Panc1 (cell line): ENCODE data around the gene PSMD8. TPM values are rescaled to one million over a fixed set of nuclear protein-coding genes. Genes with fewer than 3 reads are reported as not detected.
A peak's percentile ranks its signal among the peaks of the same experiment; 100 is the strongest.

Experiments
- ATAC-seq: fragments of 200-7000 bp; cut with Tn5 transposase; 2 replicates; pipeline ENCODE4 v1.9.1; 2020; ENCODE audit warnings: mild to moderate bottlenecking, moderate library complexity
- BruUV-seq: library from RNA; stranded (reverse); fragments of 400-500 nt; replicated peaks from 2 replicates; lab custom pipeline; 2021; lab: Mats Ljungman, UMichigan
- CTCF ChIA-PET: fragments of 300-600 bp; sonication (Branson Sonifier 250); formaldehyde crosslinking; loops from one replicate; lab custom pipeline; 2022; ENCODE audit warnings: antibody characterized with exemption; lab: Charles Lee
- POLR2A ChIA-PET: fragments of 300-600 bp; sonication (Branson Sonifier 250); formaldehyde crosslinking; loops from one replicate; lab custom pipeline; 2022; ENCODE audit warnings: antibody characterized with exemption; lab: Charles Lee
- DNase-seq: peaks from one replicate; pipeline ENCODE4 v3.0.0-alpha.2; 2010; ENCODE audit warnings: low read depth, low spot score
- H3K27ac ChIP-seq: 2 replicates; pipeline ENCODE4 v1.5.1; 2011; ENCODE audit warnings: mild to moderate bottlenecking, low read length, inconsistent platforms
- H3K27me3 ChIP-seq: fragments of 200-500 bp; sonication (Bioruptor generic); 2 replicates; pipeline ENCODE4 v1.6.0; 2014; ENCODE audit warnings: low read length, inconsistent platforms; ENCODE audit not compliant: control insufficient read depth, insufficient read depth
- H3K36me3 ChIP-seq: fragments of 200-500 bp; sonication (Bioruptor generic); 2 replicates; pipeline ENCODE4 v1.5.1; 2014; ENCODE audit warnings: inconsistent platforms, mild to moderate bottlenecking, low read length, moderate library complexity; ENCODE audit not compliant: control insufficient read depth, insufficient read depth
- H3K4me1 ChIP-seq: 2 replicates; pipeline ENCODE4 v1.5.1; 2011; ENCODE audit warnings: inconsistent platforms, mild to moderate bottlenecking, low read length, moderate library complexity; ENCODE audit not compliant: control insufficient read depth, insufficient read depth
- H3K4me3 ChIP-seq, 2 experiments: 2 replicates each; pipeline ENCODE4 v1.5.1; 2011 to 2012; ENCODE audit warnings: low read depth in 2 of 2, low read length in 2 of 2, mild to moderate bottlenecking in 2 of 2, inconsistent platforms in 1 of 2, moderate library complexity in 1 of 2
- H3K9me3 ChIP-seq: fragments of 200-500 bp; sonication (Bioruptor generic); 2 replicates; pipeline ENCODE4 v1.5.1; 2014; ENCODE audit warnings: low read depth, mild to moderate bottlenecking, inconsistent platforms, low read length, moderate library complexity; ENCODE audit not compliant: control insufficient read depth, insufficient read depth
- CTCF ChIP-seq: fragments of 450-650 bp; IDR thresholded peaks from 2 replicates; pipeline ENCODE4 v1.5.1; 2017; ENCODE audit warnings: mild to moderate bottlenecking
- POLR2AphosphoS5 ChIP-seq: IDR thresholded peaks from 2 replicates; pipeline ENCODE4 v1.6.1; 2012; ENCODE audit warnings: mild to moderate bottlenecking, low read depth, low read length, moderate library complexity
- SIN3A ChIP-seq: IDR thresholded peaks from 2 replicates; pipeline ENCODE4 v1.6.1; 2012; ENCODE audit warnings: low read depth, mild to moderate bottlenecking, low read length, moderate library complexity, borderline replicate concordance; ENCODE audit not compliant: insufficient read depth
- TCF7L2 ChIP-seq: IDR thresholded peaks from 2 replicates; pipeline ENCODE4 v1.6.1; 2011; ENCODE audit warnings: mild to moderate bottlenecking, low read depth, low read length, inconsistent platforms
- in situ Hi-C: cut with HindIII; loops from 2 replicates; pipeline ENCODE4 v1.10.0; 2016; ENCODE audit warnings: low sequenced_read_pairs, low pct_unique_long_range_greater_than_20kb
- intact Hi-C: fragments of 100-400 bp; cut with micrococcal nuclease; formaldehyde crosslinking; loops from one replicate; pipeline ENCODE4 v1.10.0; 2022; ENCODE audit not compliant: unreplicated experiment
- total RNA-seq: library from RNA; stranded (reverse); gene quantifications from one replicate; pipeline ENCODE4 v1.2.1, GENCODE V29; 2021; ENCODE audit not compliant: unreplicated experiment
- TF ChIP-seq, protein P1 (sequence below), 2 experiments: IDR thresholded peaks; 2 replicates each; pipeline ENCODE4 v1.6.1; 2011 to 2012; ENCODE audit warnings: low read depth in 2 of 2, control low read depth in 1 of 2, low read length in 1 of 2, mild to moderate bottlenecking in 1 of 2, moderate library complexity in 1 of 2; ENCODE audit not compliant: insufficient read depth in 1 of 2

The PSMD8 gene
- total RNA-seq, 1 experiment from 2014 or later, result 388 TPM

DNA sequence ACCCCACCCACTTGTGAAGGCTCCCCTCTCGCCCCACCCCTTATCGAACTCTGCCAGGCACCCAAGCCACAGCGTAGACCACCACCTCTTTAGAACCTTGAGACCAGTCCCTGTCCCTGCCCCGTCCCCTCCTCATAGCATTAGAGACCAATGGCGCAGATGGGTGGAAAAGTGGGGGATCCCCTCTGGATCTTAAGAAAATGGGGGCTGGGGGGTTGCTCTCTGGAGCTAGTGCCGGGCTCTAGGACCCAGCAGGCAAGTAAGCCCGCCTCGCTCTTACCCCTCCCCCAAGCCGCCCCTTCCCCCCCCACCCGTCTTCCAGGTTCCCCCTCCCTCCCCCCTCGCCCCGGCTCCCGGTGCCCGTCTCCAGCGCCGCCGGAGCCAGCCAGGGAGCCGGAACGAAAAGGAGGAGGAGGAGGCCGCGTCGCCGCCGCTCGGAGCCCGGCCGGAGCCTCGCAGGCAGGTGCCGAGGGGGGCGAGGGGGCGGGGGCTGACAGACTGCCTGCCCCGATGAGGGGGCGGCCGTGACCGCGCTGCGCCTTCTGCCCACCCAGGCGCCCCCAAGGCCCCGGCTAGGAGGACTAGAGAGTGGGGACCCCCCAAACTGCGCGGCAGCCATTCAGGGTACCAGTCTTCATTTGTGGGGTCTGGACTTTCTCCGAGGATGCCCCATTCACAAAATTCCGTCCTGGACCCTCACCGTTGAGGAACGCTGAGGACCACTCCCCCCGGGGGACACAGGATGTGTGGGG is 14.2 kb downstream of the PSMD8 start, which contains the start of gene SPRED3:
Gene SPRED3, plus strand, starts transcription at position 349 of the 752 bp plus-strand sequence. CDS start 1,606 bp downstream, outside the sequence.
- ChIA-PET POLR2A (interaction anchor here (0.5 to 1.2 kb wide), 5 partner anchors 12 to 1458 kb away, joined by 5 to 24 read pairs (median 6); partner anchors contain the start of gene FBL), CTCF (interaction anchor here (0.7 to 1.5 kb wide), 5 partner anchors 13 to 27 kb away, joined by 3 to 20 read pairs (median 4); partner anchors contain the start of genes FAM98C and PSMD8)
- no TSS peak for BruUV-seq
- Histone ChIP-seq H3K4me1 (peaks cover 13% of the 10 kb centered on the region), H3K27ac (peak within 1 kb of the TSS; percentile 76), H3K27me3 (no peaks in the 10 kb centered on the region), H3K9me3 (no peaks in the 10 kb centered on the region), H3K4me3 (peak within 1 kb of the TSS; percentile 55 to 93), H3K36me3 (no peaks in the 10 kb centered on the region)
- ATAC-seq (peak; percentile 17), DNase-seq (no peak)
- TF ChIP-seq CTCF, result no peak
- TF ChIP-seq SIN3A, result 0 out of 2 replicates have a peak, but pooled peaks have one; percentile 24
- no peak for TF ChIP-seq TCF7L2
- TF ChIP-seq, protein P1, sequence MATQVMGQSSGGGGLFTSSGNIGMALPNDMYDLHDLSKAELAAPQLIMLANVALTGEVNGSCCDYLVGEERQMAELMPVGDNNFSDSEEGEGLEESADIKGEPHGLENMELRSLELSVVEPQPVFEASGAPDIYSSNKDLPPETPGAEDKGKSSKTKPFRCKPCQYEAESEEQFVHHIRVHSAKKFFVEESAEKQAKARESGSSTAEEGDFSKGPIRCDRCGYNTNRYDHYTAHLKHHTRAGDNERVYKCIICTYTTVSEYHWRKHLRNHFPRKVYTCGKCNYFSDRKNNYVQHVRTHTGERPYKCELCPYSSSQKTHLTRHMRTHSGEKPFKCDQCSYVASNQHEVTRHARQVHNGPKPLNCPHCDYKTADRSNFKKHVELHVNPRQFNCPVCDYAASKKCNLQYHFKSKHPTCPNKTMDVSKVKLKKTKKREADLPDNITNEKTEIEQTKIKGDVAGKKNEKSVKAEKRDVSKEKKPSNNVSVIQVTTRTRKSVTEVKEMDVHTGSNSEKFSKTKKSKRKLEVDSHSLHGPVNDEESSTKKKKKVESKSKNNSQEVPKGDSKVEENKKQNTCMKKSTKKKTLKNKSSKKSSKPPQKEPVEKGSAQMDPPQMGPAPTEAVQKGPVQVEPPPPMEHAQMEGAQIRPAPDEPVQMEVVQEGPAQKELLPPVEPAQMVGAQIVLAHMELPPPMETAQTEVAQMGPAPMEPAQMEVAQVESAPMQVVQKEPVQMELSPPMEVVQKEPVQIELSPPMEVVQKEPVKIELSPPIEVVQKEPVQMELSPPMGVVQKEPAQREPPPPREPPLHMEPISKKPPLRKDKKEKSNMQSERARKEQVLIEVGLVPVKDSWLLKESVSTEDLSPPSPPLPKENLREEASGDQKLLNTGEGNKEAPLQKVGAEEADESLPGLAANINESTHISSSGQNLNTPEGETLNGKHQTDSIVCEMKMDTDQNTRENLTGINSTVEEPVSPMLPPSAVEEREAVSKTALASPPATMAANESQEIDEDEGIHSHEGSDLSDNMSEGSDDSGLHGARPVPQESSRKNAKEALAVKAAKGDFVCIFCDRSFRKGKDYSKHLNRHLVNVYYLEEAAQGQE (IDR thresholded peaks at IDR 0.05; ENCODE audit: insufficient read depth in 1 of 2, low read depth in 2 of 2, low read length in 1 of 2), result 0 out of 4 replicates have a peak, but pooled peaks of 1 of the 2 experiments have one; percentile 33
- no peak for TF ChIP-seq POLR2AphosphoS5
- in situ Hi-C loops, result no loop called here
- intact Hi-C loops, result no loop called here

- no peaks in the 10 kb centered on the region for H3K9me3 ChIP-seq
- H3K27ac ChIP-seq, result peak overlapping the region; percentile 76
- H3K27me3 ChIP-seq, result no peaks in the 10 kb centered on the region
- in situ Hi-C loops, result no loop called here
- TF ChIP-seq SIN3A, result no peak
- no peak for TF ChIP-seq CTCF
- TF ChIP-seq, protein P1 (IDR thresholded peaks at IDR 0.05; ENCODE audit: insufficient read depth in 1 of 2, low read depth in 2 of 2, low read length in 1 of 2), result no peak
- no peak for TF ChIP-seq TCF7L2
- TF ChIP-seq POLR2AphosphoS5, result no peak
- H3K4me1 ChIP-seq, result peaks cover 13% of the 10 kb centered on the region
- ChIA-PET POLR2A (no interaction called here), CTCF (interaction anchor here (1.5 kb wide), 1 partner anchor 13 kb away, joined by 4 read pairs; the partner anchor contains the start of gene FAM98C)
- no peaks in the 10 kb centered on the region for H3K36me3 ChIP-seq
- no peak for ATAC-seq
- no TSS peak for BruUV-seq
- peak overlapping the region; percentile 55 to 93 for H3K4me3 ChIP-seq
- intact Hi-C loops, result no loop called here
- DNase-seq, result no peak
Measured at GRCh38 chr19:38389101-38389925, 14.9 kb downstream of the PSMD8 start.
